Activated T-cell treated with anti-CD3 and anti-CD28 coated beads for 48 hours (primary cell): Measurements from ENCODE around the gene CUX1.

Experiments used
- DNase-seq: peaks from one replicate; pipeline ENCODE4 v3.0.0-alpha.2; 2020; ENCODE audit warnings: low read depth

The CUX1 gene

GRCh38 chr7:101896316-101896715 lies 78.9 kb downstream of the CUX1 start:
- DNase-seq = no peak

- DNase-seq = no peak
Measured at GRCh38 chr7:101896941-101897340, 79.5 kb downstream of the CUX1 start.

GRCh38 chr7:101898106-101898505 lies 80.7 kb downstream of the CUX1 start:
- DNase-seq = no peak

GRCh38 chr7:101899616-101900015 lies 82.2 kb downstream of the CUX1 start:
- no peak for DNase-seq

- DNase-seq = no peak
Measured at GRCh38 chr7:101900103-101900502, 82.7 kb downstream of the CUX1 start.

- no peak for DNase-seq
Measured at GRCh38 chr7:101901661-101902491, 84.5 kb downstream of the CUX1 start.

GRCh38 chr7:101902680-101903514 lies 85.5 kb downstream of the CUX1 start:
- no peak for DNase-seq

GRCh38 chr7:101903515-101903868 lies 86.1 kb downstream of the CUX1 start:
- DNase-seq = no peak

- DNase-seq = no peak
Measured at GRCh38 chr7:101904019-101904418, 86.6 kb downstream of the CUX1 start.

GRCh38 chr7:101905203-101905865 lies 87.9 kb downstream of the CUX1 start:
- DNase-seq = no peak

- no peak for DNase-seq
Measured at GRCh38 chr7:101906291-101907240, 89.1 kb downstream of the CUX1 start.

GRCh38 chr7:101910991-101911799 lies 93.8 kb downstream of the CUX1 start:
- no peak for DNase-seq

GRCh38 chr7:101911800-101912715 lies 94.6 kb downstream of the CUX1 start:
- no peak for DNase-seq

GRCh38 chr7:101912716-101913110 lies 95.3 kb downstream of the CUX1 start:
- DNase-seq = no peak

GRCh38 chr7:101913247-101913721 lies 95.9 kb downstream of the CUX1 start:
- no peak for DNase-seq

GRCh38 chr7:101913851-101914250 lies 96.4 kb downstream of the CUX1 start:
- no peak for DNase-seq

GRCh38 chr7:101915000-101915399 lies 97.6 kb downstream of the CUX1 start:
- DNase-seq = no peak

- no peak for DNase-seq
Measured at GRCh38 chr7:101916041-101916800, 98.8 kb downstream of the CUX1 start.

GRCh38 chr7:101916876-101917275 lies 99.5 kb downstream of the CUX1 start:
- no peak for DNase-seq
